HG03196 (cell line): ENCODE data around the gene C11orf58.

Experiments
- ATAC-seq: cut with Tn5 transposase; IDR thresholded peaks from one replicate; pipeline ENCODE4 v1.9.1; 2021; ENCODE audit not compliant: unreplicated experiment

The C11orf58 gene

GRCh38 chr11:16800382-16800781, 61.9 kb downstream of the C11orf58 start:
- no peak for ATAC-seq

- ATAC-seq: no peak
Measured at GRCh38 chr11:16801288-16801980, 63.0 kb downstream of the C11orf58 start.

GRCh38 chr11:16804104-16804947, 65.9 kb downstream of the C11orf58 start:
- ATAC-seq: no peak

DNA sequence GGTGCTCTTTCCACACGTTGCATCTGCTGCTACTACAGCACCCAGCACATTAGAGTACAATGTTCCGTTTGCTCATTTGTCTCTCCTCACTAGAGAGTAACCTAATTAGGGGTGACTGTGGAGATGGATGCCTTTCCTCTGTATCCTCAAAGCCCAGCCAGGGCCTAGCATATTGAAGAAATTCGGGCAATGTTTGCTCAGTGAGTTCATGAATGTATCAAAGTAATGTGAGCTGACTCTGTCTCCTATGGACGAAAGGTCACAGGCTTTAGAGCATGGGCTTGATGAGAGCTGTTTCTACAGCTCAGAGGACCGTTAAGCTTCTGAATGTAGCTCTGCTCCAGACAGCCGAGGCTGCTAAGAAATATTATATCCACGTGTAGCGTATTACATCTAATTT, 67.5 kb downstream of the C11orf58 start:
- ATAC-seq: no peak

GRCh38 chr11:16806791-16807190, 68.3 kb downstream of the C11orf58 start:
- ATAC-seq: no peak

- ATAC-seq: no peak
Measured at GRCh38 chr11:16807306-16807705, 68.9 kb downstream of the C11orf58 start.
